Testis (tissue), 3 donors: ENCODE measurements around the gene CDS1. TPM values are rescaled to one million over a fixed set of nuclear protein-coding genes. Genes with fewer than 3 reads are reported as not detected.

ENCODE experiments used
- DNase-seq: peaks from one replicate; pipeline ENCODE4 v3.0.0-alpha.2; 2019
- H3K27ac ChIP-seq, 2 donors: fragments of 200-600 bp; sonication (generic); one replicate each; pipeline ENCODE4 v1.5.1; 2019
- H3K27me3 ChIP-seq: fragments of 200-600 bp; sonication (generic); one replicate; pipeline ENCODE4 v1.5.1; 2019
- H3K36me3 ChIP-seq: fragments of 200-600 bp; sonication (generic); one replicate; pipeline ENCODE4 v1.5.1; 2017; ENCODE audit warnings: low read depth; ENCODE audit errors: missing control alignments
- H3K4me1 ChIP-seq: fragments of 200-600 bp; sonication (generic); one replicate; pipeline ENCODE4 v1.5.1; 2019
- H3K4me3 ChIP-seq, 2 donors: fragments of 200-600 bp; sonication (generic); one replicate each; pipeline ENCODE4 v1.5.1; 2017 to 2019
- H3K9me3 ChIP-seq: fragments of 200-600 bp; sonication (generic); one replicate; pipeline ENCODE4 v1.5.1; 2017
- CTCF ChIP-seq, 3 experiments: fragments of 450-650 bp in 2 of 3; fragments of 200-600 bp in 1 of 3; sonication (generic) in 1 of 3; IDR thresholded peaks; one replicate each; pipeline ENCODE4 v1.5.1; 2016 to 2019; ENCODE audit warnings: antibody characterized with exemption in 3 of 3, mild to moderate bottlenecking in 2 of 3, moderate library complexity in 1 of 3
- POLR2A ChIP-seq: fragments of 450-650 bp; IDR thresholded peaks from one replicate; pipeline ENCODE4 v1.6.1; 2017; ENCODE audit warnings: antibody characterized with exemption, mild to moderate bottlenecking, moderate library complexity
- WGBS, 2 donors: methylation state at CpG; one replicate each; pipeline ENCODE4 v1.1.5; 2018; 5-methylcytosine and 5-hydroxymethylcytosine counted together
- intact Hi-C: fragments of 100-400 bp; cut with DNase I; formaldehyde crosslinking; loops from one replicate; pipeline ENCODE4 v1.15.1; 2023; ENCODE audit warnings: low total_unique reads
- polyA plus RNA-seq: library from polyadenylated mRNA; stranded (reverse); fragments of 350-450 nt; fragmentation: Illumina TruSeq; extraction: RNeasy Lipid Tissue Mini Kit (QIAGEN cat#74804); gene quantifications from one replicate; pipeline ENCODE4 v1.2.3, GENCODE V29; 2014; ENCODE audit warnings: low read depth, low replicate concordance; ENCODE audit not compliant: insufficient read depth
- total RNA-seq, 2 donors: library from RNA; depleted of rRNA; stranded (reverse); fragments of >200 nt; gene quantifications; one replicate each; pipeline ENCODE4 v1.2.3, GENCODE V29; 2016

CDS1 gene
- total and polyA plus RNA-seq, 3 donors from 2014 or later, result 13.5 to 20.3 (median 15.2) TPM

- Histone ChIP-seq H3K9me3 (no peaks in the 10 kb centered on the region), H3K27me3 (no peaks in the 10 kb centered on the region), H3K4me1 (peaks cover 12% of the 10 kb centered on the region), H3K4me3 (no peak overlapping the region), H3K27ac (peak overlapping the region in 1 of 2 donors; percentile 16), H3K36me3 (no peaks in the 10 kb centered on the region)
- DNase-seq, result no peak
- intact Hi-C loops, result no loop called here
- TF ChIP-seq CTCF (IDR thresholded peaks at IDR 0.05), result no peak
- no peak for TF ChIP-seq POLR2A
- WGBS, 2 donors, result 68 to 78% methylated on average over 1 of the region's 1 CpG
Measured at GRCh38 chr4:84648178-84648577, 65.3 kb downstream of the CDS1 start.

GRCh38 chr4:84648863-84649647 lies 66.1 kb downstream of the CDS1 start:
- Histone ChIP-seq H3K27me3 (no peaks in the 10 kb centered on the region), H3K9me3 (no peaks in the 10 kb centered on the region), H3K27ac (peak overlapping the region; percentile 25 to 60), H3K36me3 (no peaks in the 10 kb centered on the region), H3K4me3 (no peak overlapping the region), H3K4me1 (peaks cover 12% of the 10 kb centered on the region)
- intact Hi-C loops, result no loop called here
- peak; percentile 74 for DNase-seq
- TF ChIP-seq POLR2A (no peak), CTCF (IDR thresholded peaks at IDR 0.05) (no peak)
- 41 to 72% methylated on average over 10 of the region's 10 CpGs for WGBS, 2 donors

- no peak for DNase-seq
Measured at GRCh38 chr4:84651499-84651898, 68.6 kb downstream of the CDS1 start.

GRCh38 chr4:84652478-84652877 lies 69.6 kb downstream of the CDS1 start:
- WGBS, 2 donors, result 75 to 83% methylated on average over 4 of the region's 4 CpGs

More at GRCh38 chr4:84651499-84651898, 68.6 kb downstream of the CDS1 start:
- no peaks in the 10 kb centered on the region for H3K27me3 ChIP-seq
- TF ChIP-seq POLR2A (no peak), CTCF (IDR thresholded peaks at IDR 0.05) (no peak)
- no peaks in the 10 kb centered on the region for H3K36me3 ChIP-seq
- intact Hi-C loops, result no loop called here
- WGBS, 2 donors, result 89 to 100% methylated on average over 1 of the region's 1 CpG
- H3K9me3 ChIP-seq, result no peaks in the 10 kb centered on the region
- H3K4me3 ChIP-seq, result no peak overlapping the region
- peaks cover 12% of the 10 kb centered on the region for H3K4me1 ChIP-seq
- no peak overlapping the region for H3K27ac ChIP-seq

More at GRCh38 chr4:84652478-84652877, 69.6 kb downstream of the CDS1 start:
- intact Hi-C loops, result no loop called here
- Histone ChIP-seq H3K36me3 (no peaks in the 10 kb centered on the region), H3K9me3 (no peaks in the 10 kb centered on the region), H3K4me3 (no peak overlapping the region), H3K27ac (no peak overlapping the region), H3K4me1 (peaks cover 12% of the 10 kb centered on the region), H3K27me3 (no peaks in the 10 kb centered on the region)
- DNase-seq, result no peak
- TF ChIP-seq CTCF (IDR thresholded peaks at IDR 0.05) (no peak), POLR2A (no peak)
